Neural cell (in vitro differentiated cells): ENCODE measurements around the gene TCF4. TPM values are rescaled to one million over a fixed set of nuclear protein-coding genes. Genes with fewer than 3 reads are reported as not detected.

Experiments used
- H2AFZ ChIP-seq: fragments of 200-600, 300-800 bp; sonication (generic), shearing (Covaris generic); 2 replicates; pipeline ENCODE4 v1.6.0; 2014; ENCODE audit warnings: low read depth, mild to moderate bottlenecking, antibody characterized with exemption, low read length, moderate library complexity
- H3F3A ChIP-seq: fragments of 200-600 bp; shearing (Covaris generic); 2 replicates; pipeline ENCODE4 v1.6.1; 2016; ENCODE audit warnings: mild to moderate bottlenecking, moderate library complexity, mixed read lengths, antibody characterized with exemption, low read length; ENCODE audit not compliant: insufficient read depth, poor library complexity, severe bottlenecking
- H3K27ac ChIP-seq: fragments of 200-600, 300-800 bp; sonication (generic), shearing (Covaris generic); 2 replicates; pipeline ENCODE4 v1.5.1; 2014; ENCODE audit warnings: mild to moderate bottlenecking, low read length, moderate library complexity
- H3K27me3 ChIP-seq: fragments of 300-800, 200-600 bp; sonication (generic), shearing (Covaris generic); 2 replicates; pipeline ENCODE4 v1.6.0; 2014; ENCODE audit warnings: mild to moderate bottlenecking, low read depth, low read length, moderate library complexity; ENCODE audit not compliant: insufficient read depth
- H3K36me3 ChIP-seq: fragments of 300-800, 200-600 bp; sonication (generic), shearing (Covaris generic); 2 replicates; pipeline ENCODE4 v1.5.1; 2014; ENCODE audit warnings: mild to moderate bottlenecking, antibody characterized with exemption, low read length, moderate library complexity; ENCODE audit not compliant: insufficient read depth
- H3K4me2 ChIP-seq: fragments of 300-800, 200-600 bp; sonication (generic), shearing (Covaris generic); 2 replicates; pipeline ENCODE4 v1.6.0; 2014; ENCODE audit warnings: mild to moderate bottlenecking, low read length
- H3K4me3 ChIP-seq: fragments of 300-800, 200-600 bp; sonication (generic), shearing (Covaris generic); 2 replicates; pipeline ENCODE4 v1.5.1; 2014; ENCODE audit warnings: mild to moderate bottlenecking, low read length, moderate library complexity
- H3K79me2 ChIP-seq: fragments of 200-600 bp; shearing (Covaris generic); replicated peaks from 2 replicates; pipeline ENCODE4 v1.6.0; 2014; ENCODE audit warnings: mild to moderate bottlenecking, low read length, moderate library complexity; ENCODE audit not compliant: insufficient read depth
- H3K9ac ChIP-seq: fragments of 300-800, 200-600 bp; sonication (generic), shearing (Covaris generic); 2 replicates; pipeline ENCODE4 v1.6.1; 2016; ENCODE audit warnings: mild to moderate bottlenecking, low read length, mixed read lengths
- H3K9me2 ChIP-seq: fragments of 200-600 bp; shearing (Covaris generic); 2 replicates; pipeline ENCODE4 v1.6.1; 2016; ENCODE audit warnings: mild to moderate bottlenecking, low read length, mixed read lengths; ENCODE audit not compliant: insufficient read depth
- H3K9me3 ChIP-seq: fragments of 200-600, 300-800 bp; sonication (generic), shearing (Covaris generic); 2 replicates; pipeline ENCODE4 v1.6.1; 2016; ENCODE audit warnings: mild to moderate bottlenecking, mixed run types, low read length, moderate library complexity, mixed read lengths
- H4K20me1 ChIP-seq: fragments of 200-600 bp; shearing (Covaris generic); 2 replicates; pipeline ENCODE4 v1.6.1; 2016; ENCODE audit warnings: mild to moderate bottlenecking, mixed run types; ENCODE audit not compliant: insufficient read depth
- CTCF ChIP-seq: fragments of 450-650 bp; IDR thresholded peaks from 2 replicates; pipeline ENCODE4 v1.5.1; 2014; ENCODE audit warnings: antibody characterized with exemption, mild to moderate bottlenecking, moderate library complexity; ENCODE audit not compliant: poor library complexity, severe bottlenecking
- EP300 ChIP-seq: fragments of 450-650 bp; conservative IDR thresholded peaks from 2 replicates; pipeline ENCODE4 v1.6.1; 2014; ENCODE audit warnings: antibody characterized with exemption, mild to moderate bottlenecking, moderate library complexity; ENCODE audit not compliant: poor library complexity, severe bottlenecking
- EZH2 ChIP-seq: fragments of 200-600, 300-800 bp; shearing (Covaris generic), sonication (generic); IDR thresholded peaks from 2 replicates; pipeline ENCODE4 v1.6.1; 2014; ENCODE audit warnings: antibody characterized with exemption, low read length, borderline replicate concordance, mild to moderate bottlenecking; ENCODE audit not compliant: insufficient read depth, poor library complexity, severe bottlenecking
- MXI1 ChIP-seq: fragments of 450-650 bp; conservative IDR thresholded peaks from 2 replicates; pipeline ENCODE4 v1.6.1; 2014; ENCODE audit warnings: antibody characterized with exemption, mild to moderate bottlenecking; ENCODE audit not compliant: poor library complexity, severe bottlenecking
- POLR2AphosphoS5 ChIP-seq: IDR thresholded peaks from 2 replicates; pipeline ENCODE4 v1.6.1; 2012
- RAD21 ChIP-seq: fragments of 450-650 bp; conservative IDR thresholded peaks from 2 replicates; pipeline ENCODE4 v1.6.1; 2014; ENCODE audit warnings: antibody characterized with exemption, mild to moderate bottlenecking, moderate library complexity
- REST ChIP-seq: IDR thresholded peaks from 2 replicates; pipeline ENCODE4 v1.6.1; 2012; ENCODE audit warnings: borderline replicate concordance
- SMC3 ChIP-seq: fragments of 450-650 bp; conservative IDR thresholded peaks from 2 replicates; pipeline ENCODE4 v1.6.1; 2014; ENCODE audit warnings: antibody characterized with exemption, mild to moderate bottlenecking, moderate library complexity; ENCODE audit not compliant: poor library complexity
- TAF1 ChIP-seq: IDR thresholded peaks from 2 replicates; pipeline ENCODE4 v1.6.1; 2012; ENCODE audit warnings: low read depth
- polyA plus RNA-seq: library from polyadenylated mRNA; depleted of rRNA; stranded (reverse); fragments of >200 nt; gene quantifications from 2 replicates; pipeline ENCODE4 v1.2.3, GENCODE V29; 2014

The TCF4 gene
- polyA plus RNA-seq, 1 donor from 2014 or later = 7.0 TPM

- no peaks in the 10 kb centered on the region for H3K36me3 ChIP-seq
- no peak overlapping the region for H3K4me2 ChIP-seq
- no peak overlapping the region for H3K4me3 ChIP-seq
- H3K79me2 ChIP-seq = peaks cover 28% of the 10 kb centered on the region
- H2AFZ ChIP-seq = no peak overlapping the region
- H3K9me2 ChIP-seq = no peaks in the 10 kb centered on the region
- no peak overlapping the region for H3K9ac ChIP-seq
- H3K27me3 ChIP-seq = no peaks in the 10 kb centered on the region
- no peak overlapping the region for H3K27ac ChIP-seq
- no peaks in the 10 kb centered on the region for H4K20me1 ChIP-seq
- no peaks in the 10 kb centered on the region for H3K9me3 ChIP-seq
- H3F3A ChIP-seq = no peaks in the 10 kb centered on the region
- TF ChIP-seq REST (no peak), RAD21 (no peak), POLR2AphosphoS5 (no peak), TAF1 (no peak), EZH2 (no peak), EP300 (no peak)
Observed at GRCh38 chr18:55483266-55483871, 104.6 kb downstream of the TCF4 start.

- H3K9me2 ChIP-seq = no peaks in the 10 kb centered on the region
- H4K20me1 ChIP-seq = no peaks in the 10 kb centered on the region
- no peaks in the 10 kb centered on the region for H3K27me3 ChIP-seq
- TF ChIP-seq POLR2AphosphoS5 = no peak
- TF ChIP-seq TAF1 = no peak
- TF ChIP-seq EP300 = no peak
- TF ChIP-seq MXI1 = no peak
- TF ChIP-seq RAD21 = no peak
- no peak overlapping the region for H3K9ac ChIP-seq
- H3F3A ChIP-seq = no peaks in the 10 kb centered on the region
- H3K36me3 ChIP-seq = no peaks in the 10 kb centered on the region
- no peak overlapping the region for H2AFZ ChIP-seq
- peaks cover 27% of the 10 kb centered on the region for H3K79me2 ChIP-seq
- no peak overlapping the region for H3K27ac ChIP-seq
- H3K9me3 ChIP-seq = no peaks in the 10 kb centered on the region
- no peak overlapping the region for H3K4me3 ChIP-seq
- H3K4me2 ChIP-seq = no peak overlapping the region
Observed at GRCh38 chr18:55479656-55480420, 108.2 kb downstream of the TCF4 start.

GRCh38 chr18:55477860-55478581 is 110.0 kb downstream of the TCF4 start:
- Histone ChIP-seq H3K4me3 (no peak overlapping the region), H3K27ac (no peak overlapping the region), H3K4me2 (no peak overlapping the region), H3K36me3 (no peaks in the 10 kb centered on the region), H3K79me2 (peaks cover 27% of the 10 kb centered on the region), H3K9me3 (no peaks in the 10 kb centered on the region), H3K27me3 (no peaks in the 10 kb centered on the region), H3K9ac (no peak overlapping the region), H3F3A (no peaks in the 10 kb centered on the region), H2AFZ (no peak overlapping the region), H3K9me2 (no peaks in the 10 kb centered on the region), H4K20me1 (no peaks in the 10 kb centered on the region)
- TF ChIP-seq EP300 (no peak), POLR2AphosphoS5 (no peak), REST (no peak), CTCF (no peak), TAF1 (no peak), EZH2 (no peak), MXI1 (no peak), RAD21 (no peak), SMC3 (no peak)
